Measurements from ENCODE around the gene BRAF.
"Not testable (repeated sequence)": the region's sequence is repeated elsewhere in the genome, so short reads cannot be mapped to it uniquely, and the experiment has no call there.

The BRAF gene

GRCh38 chr7:140914083-140914482 lies 10.6 kb downstream of the BRAF start (continued):
- TF ChIP-seq PATZ1 (CRISPR knock-in tag; IDR thresholded peaks at IDR 0.05; ENCODE audit: borderline replicate concordance) (no peak), ZC3H10 (CRISPR knock-in tag; IDR thresholded peaks at IDR 0.05) (no peak)

GRCh38 chr7:140913596-140913928 lies 11.2 kb downstream of the BRAF start:
- not testable (repeated sequence) for ATAC-seq

GRCh38 chr7:140911746-140912145 lies 13.0 kb downstream of the BRAF start:
- TF ChIP-seq ZFP3 (CRISPR knock-in tag; IDR thresholded peaks at IDR 0.05) (no peak), CREB5 (CRISPR knock-in tag; IDR thresholded peaks at IDR 0.05; ENCODE audit: low read depth) (no peak), ZNF70 (CRISPR knock-in tag; IDR thresholded peaks at IDR 0.05) (no peak), ZNF565 (CRISPR knock-in tag; conservative IDR thresholded peaks at IDR 0.05; ENCODE audit: low read depth) (no peak), TSHZ2 (CRISPR knock-in tag; IDR thresholded peaks at IDR 0.05) (no peak), PPARA (CRISPR knock-in tag; IDR thresholded peaks at IDR 0.05; ENCODE audit: borderline replicate concordance) (no peak), POU6F1 (CRISPR knock-in tag; IDR thresholded peaks at IDR 0.05; ENCODE audit: borderline replicate concordance, low read depth) (no peak), ZNF8 (CRISPR knock-in tag; IDR thresholded peaks at IDR 0.05) (no peak)
- ATAC-seq: no peak

- ATAC-seq: no peak
These were observed 15.1 kb downstream of the BRAF start for GRCh38 chr7:140909476-140910161.

More at GRCh38 chr7:140909476-140910161, 15.1 kb downstream of the BRAF start:
- no peak for TF ChIP-seq TCF4 (CRISPR knock-in tag; IDR thresholded peaks at IDR 0.05; ENCODE audit: borderline replicate concordance)
- no peak for TF ChIP-seq CSRNP3 (CRISPR knock-in tag; IDR thresholded peaks at IDR 0.05)
- no peak for TF ChIP-seq ZFP3 (CRISPR knock-in tag; IDR thresholded peaks at IDR 0.05)
- no peak for TF ChIP-seq RARB (CRISPR knock-in tag; IDR thresholded peaks at IDR 0.05)
- TF ChIP-seq ZNF8 (CRISPR knock-in tag; IDR thresholded peaks at IDR 0.05): no peak
- no peak for TF ChIP-seq CREB5 (CRISPR knock-in tag; IDR thresholded peaks at IDR 0.05; ENCODE audit: low read depth)
- TF ChIP-seq GLIS3 (CRISPR knock-in tag; IDR thresholded peaks at IDR 0.05): no peak
- no peak for TF ChIP-seq ZFP30 (CRISPR knock-in tag; IDR thresholded peaks at IDR 0.05)
- TF ChIP-seq ZNF565 (CRISPR knock-in tag; conservative IDR thresholded peaks at IDR 0.05; ENCODE audit: low read depth): no peak
